Measurements from ENCODE around the gene DSTN. TPM values are rescaled to one million over a fixed set of nuclear protein-coding genes. Genes with fewer than 3 reads are reported as not detected.

DSTN gene
- total and polyA plus RNA-seq, 9 donors, result 162 to 1,033 (median 324) TPM

- DNase-seq, result no peak
- no peak overlapping the region for H3K4me3 ChIP-seq
- intact Hi-C loops (cut with DNase I), result no loop called here
- no peaks in the 10 kb centered on the region for H3K9me3 ChIP-seq
- no peak overlapping the region for H3K27ac ChIP-seq
- 90 to 93% (median 90%) methylated on average over 8 of the region's 8 CpGs for whole genome bisulfite sequencing, 3 donors
- TF ChIP-seq, protein P1, sequence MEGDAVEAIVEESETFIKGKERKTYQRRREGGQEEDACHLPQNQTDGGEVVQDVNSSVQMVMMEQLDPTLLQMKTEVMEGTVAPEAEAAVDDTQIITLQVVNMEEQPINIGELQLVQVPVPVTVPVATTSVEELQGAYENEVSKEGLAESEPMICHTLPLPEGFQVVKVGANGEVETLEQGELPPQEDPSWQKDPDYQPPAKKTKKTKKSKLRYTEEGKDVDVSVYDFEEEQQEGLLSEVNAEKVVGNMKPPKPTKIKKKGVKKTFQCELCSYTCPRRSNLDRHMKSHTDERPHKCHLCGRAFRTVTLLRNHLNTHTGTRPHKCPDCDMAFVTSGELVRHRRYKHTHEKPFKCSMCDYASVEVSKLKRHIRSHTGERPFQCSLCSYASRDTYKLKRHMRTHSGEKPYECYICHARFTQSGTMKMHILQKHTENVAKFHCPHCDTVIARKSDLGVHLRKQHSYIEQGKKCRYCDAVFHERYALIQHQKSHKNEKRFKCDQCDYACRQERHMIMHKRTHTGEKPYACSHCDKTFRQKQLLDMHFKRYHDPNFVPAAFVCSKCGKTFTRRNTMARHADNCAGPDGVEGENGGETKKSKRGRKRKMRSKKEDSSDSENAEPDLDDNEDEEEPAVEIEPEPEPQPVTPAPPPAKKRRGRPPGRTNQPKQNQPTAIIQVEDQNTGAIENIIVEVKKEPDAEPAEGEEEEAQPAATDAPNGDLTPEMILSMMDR (IDR thresholded peaks at IDR 0.05), result no peak
- no peak for TF ChIP-seq EP300 (IDR thresholded peaks at IDR 0.05)
- H3K4me1 ChIP-seq (ENCODE audit: insufficient read depth), result no peaks in the 10 kb centered on the region
- no peaks in the 10 kb centered on the region for H3K36me3 ChIP-seq
- H3K27me3 ChIP-seq, result no peaks in the 10 kb centered on the region
Observed at GRCh38 chr20:17524560-17524959, 45.3 kb upstream of the DSTN start.

DNA sequence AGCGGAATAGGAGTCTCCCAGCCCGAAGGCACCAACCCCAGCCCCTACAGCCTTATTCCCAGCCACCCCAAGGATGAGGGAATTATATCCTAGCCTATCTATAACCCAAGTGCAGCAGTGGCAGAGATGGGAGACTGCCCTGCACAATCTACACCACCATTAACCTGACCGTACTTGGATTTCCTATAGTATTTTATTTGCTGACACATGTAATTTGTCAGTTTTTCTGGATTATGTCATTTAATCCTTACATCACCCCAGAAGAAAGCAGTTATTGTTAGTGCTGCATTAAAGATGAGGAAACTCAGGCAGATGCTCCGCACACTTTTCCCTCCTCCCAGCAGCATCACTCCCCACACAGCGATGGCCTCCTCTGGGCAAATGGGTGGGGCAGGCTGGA lies 44.7 kb upstream of the DSTN start:
- no peak overlapping the region for H3K27ac ChIP-seq
- H3K9me3 ChIP-seq, result no peaks in the 10 kb centered on the region
- H3K27me3 ChIP-seq, result no peaks in the 10 kb centered on the region
- DNase-seq, result no peak
- intact Hi-C loops (cut with DNase I), result no loop called here
- H3K4me3 ChIP-seq, result no peak overlapping the region
- H3K36me3 ChIP-seq, result no peaks in the 10 kb centered on the region
- WGBS, 3 donors, result 92 to 97% (median 96%) methylated on average over 5 of the region's 5 CpGs
- H3K4me1 ChIP-seq (ENCODE audit: insufficient read depth), result no peaks in the 10 kb centered on the region
- TF ChIP-seq, protein P1 (IDR thresholded peaks at IDR 0.05), result no peak
- TF ChIP-seq POLR2A (IDR thresholded peaks at IDR 0.05), result no peak
- TF ChIP-seq EP300 (IDR thresholded peaks at IDR 0.05), result no peak

- no peak overlapping the region for H3K4me3 ChIP-seq
- H3K36me3 ChIP-seq, result no peaks in the 10 kb centered on the region
- no peak overlapping the region for H3K27ac ChIP-seq
- intact Hi-C loops (cut with DNase I), result no loop called here
- no peak for DNase-seq
- TF ChIP-seq EP300 (IDR thresholded peaks at IDR 0.05), result no peak
- no peak for TF ChIP-seq POLR2A (IDR thresholded peaks at IDR 0.05)
- TF ChIP-seq, protein P1 (IDR thresholded peaks at IDR 0.05), result no peak
- peaks cover under 1% of the 10 kb centered on the region for H3K4me1 ChIP-seq (ENCODE audit: insufficient read depth)
- no peaks in the 10 kb centered on the region for H3K9me3 ChIP-seq
- no peaks in the 10 kb centered on the region for H3K27me3 ChIP-seq
Observed at GRCh38 chr20:17525650-17526049, 44.2 kb upstream of the DSTN start.

- Histone ChIP-seq H3K9me3 (no peaks in the 10 kb centered on the region), H3K36me3 (no peaks in the 10 kb centered on the region), H3K4me3 (no peak overlapping the region), H3K27me3 (no peaks in the 10 kb centered on the region), H3K4me1 (ENCODE audit: insufficient read depth) (peaks cover 3% of the 10 kb centered on the region), H3K27ac (no peak overlapping the region)
- TF ChIP-seq EP300 (IDR thresholded peaks at IDR 0.05) (no peak), POLR2A (IDR thresholded peaks at IDR 0.05) (no peak)
- TF ChIP-seq, protein P1 (IDR thresholded peaks at IDR 0.05), result no peak
- intact Hi-C loops (cut with DNase I), result no loop called here
- DNase-seq, result no peak
Observed at GRCh38 chr20:17529586-17529985, 40.3 kb upstream of the DSTN start.

GRCh38 chr20:17530153-17530552 lies 39.7 kb upstream of the DSTN start:
- Histone ChIP-seq H3K27me3 (no peaks in the 10 kb centered on the region), H3K4me3 (no peak overlapping the region), H3K27ac (no peak overlapping the region), H3K9me3 (no peaks in the 10 kb centered on the region), H3K4me1 (ENCODE audit: insufficient read depth) (peaks cover 3% of the 10 kb centered on the region), H3K36me3 (no peaks in the 10 kb centered on the region)
- WGBS, 3 donors, result 86 to 88% (median 86%) methylated on average over 7 of the region's 7 CpGs
- TF ChIP-seq POLR2A (IDR thresholded peaks at IDR 0.05) (no peak), EP300 (IDR thresholded peaks at IDR 0.05) (no peak)
- TF ChIP-seq, protein P1 (IDR thresholded peaks at IDR 0.05), result no peak
- intact Hi-C loops (cut with DNase I), result loop anchor here in 2 of 4 donors (10.0 kb wide), 2 partner anchors 365 to 465 kb away; no protein-coding TSS in a partner anchor
- DNase-seq, result no peak
